ENCODE data around the gene TXLNG. TPM values are rescaled to one million over a fixed set of nuclear protein-coding genes. Genes with fewer than 3 reads are reported as not detected.
"Not testable (repeated sequence)": the region's sequence is repeated elsewhere in the genome, so short reads cannot be mapped to it uniquely, and the experiment has no call there.

The TXLNG gene
- total RNA-seq, 4 donors from 2014 or later: 6.4 to 14.9 (median 10.9) TPM

DNA sequence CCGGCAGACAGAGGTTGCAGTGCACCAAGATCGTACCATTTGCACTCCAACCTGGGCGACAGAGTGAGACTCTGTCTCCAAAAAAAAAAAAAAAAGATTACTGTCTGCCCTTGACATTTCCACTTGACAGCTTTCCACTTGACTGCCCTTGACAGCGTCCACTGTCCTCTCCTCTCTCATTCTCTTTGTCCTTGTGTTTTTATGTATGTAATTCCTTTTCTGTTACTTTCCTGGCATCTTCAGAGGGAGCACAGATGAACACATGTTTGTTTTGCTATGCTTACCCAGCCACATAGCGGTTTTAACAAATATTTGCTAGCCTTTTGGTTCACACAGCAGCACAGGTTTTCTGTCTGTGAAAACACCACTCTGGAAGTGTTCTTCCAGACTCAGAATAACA, 40.6 kb upstream of the TXLNG start:
- WGBS, 2 donors: 87 to 91% methylated on average over 5 of the region's 5 CpGs
- Histone ChIP-seq H3K27me3 (no peaks in the 10 kb centered on the region), H3K4me1 (no peaks in the 10 kb centered on the region), H3K27ac (no peak overlapping the region), H3K36me3 (peaks cover 17 to 88% (median 23%) of the 10 kb centered on the region in 3 donors), H3K9me3 (no peaks in the 10 kb centered on the region), H3K4me3 (no peak overlapping the region)
- intact Hi-C loops (cut with DNase I): no loop called here
- DNase-seq: no peak
- no peak for TF ChIP-seq POLR2A (IDR thresholded peaks at IDR 0.05)
- TF ChIP-seq, protein P1, sequence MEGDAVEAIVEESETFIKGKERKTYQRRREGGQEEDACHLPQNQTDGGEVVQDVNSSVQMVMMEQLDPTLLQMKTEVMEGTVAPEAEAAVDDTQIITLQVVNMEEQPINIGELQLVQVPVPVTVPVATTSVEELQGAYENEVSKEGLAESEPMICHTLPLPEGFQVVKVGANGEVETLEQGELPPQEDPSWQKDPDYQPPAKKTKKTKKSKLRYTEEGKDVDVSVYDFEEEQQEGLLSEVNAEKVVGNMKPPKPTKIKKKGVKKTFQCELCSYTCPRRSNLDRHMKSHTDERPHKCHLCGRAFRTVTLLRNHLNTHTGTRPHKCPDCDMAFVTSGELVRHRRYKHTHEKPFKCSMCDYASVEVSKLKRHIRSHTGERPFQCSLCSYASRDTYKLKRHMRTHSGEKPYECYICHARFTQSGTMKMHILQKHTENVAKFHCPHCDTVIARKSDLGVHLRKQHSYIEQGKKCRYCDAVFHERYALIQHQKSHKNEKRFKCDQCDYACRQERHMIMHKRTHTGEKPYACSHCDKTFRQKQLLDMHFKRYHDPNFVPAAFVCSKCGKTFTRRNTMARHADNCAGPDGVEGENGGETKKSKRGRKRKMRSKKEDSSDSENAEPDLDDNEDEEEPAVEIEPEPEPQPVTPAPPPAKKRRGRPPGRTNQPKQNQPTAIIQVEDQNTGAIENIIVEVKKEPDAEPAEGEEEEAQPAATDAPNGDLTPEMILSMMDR (IDR thresholded peaks at IDR 0.05): no peak

- WGBS, 2 donors: 90 to 91% methylated on average over 3 to 5 of the region's 5 CpGs
- no peak overlapping the region for H3K27ac ChIP-seq
- H3K4me1 ChIP-seq: no peaks in the 10 kb centered on the region
- DNase-seq: no peak
- TF ChIP-seq, protein P1 (IDR thresholded peaks at IDR 0.05): no peak
- no peak for TF ChIP-seq POLR2A (IDR thresholded peaks at IDR 0.05)
- H3K4me3 ChIP-seq: no peak overlapping the region
- no peaks in the 10 kb centered on the region for H3K27me3 ChIP-seq
- H3K9me3 ChIP-seq: no peaks in the 10 kb centered on the region
- H3K36me3 ChIP-seq: peaks cover 14 to 66% (median 23%) of the 10 kb centered on the region in 3 donors
- intact Hi-C loops (cut with DNase I): no loop called here
These were observed 37.8 kb upstream of the TXLNG start for GRCh38 chrX:16748425-16748824.

- Histone ChIP-seq H3K36me3 (peaks cover 0 to 66% (median 16%) of the 10 kb centered on the region in 3 donors), H3K27me3 (no peaks in the 10 kb centered on the region), H3K9me3 (no peaks in the 10 kb centered on the region), H3K27ac (no peak overlapping the region), H3K4me1 (no peaks in the 10 kb centered on the region), H3K4me3 (no peak overlapping the region)
- intact Hi-C loops (cut with DNase I): no loop called here
- WGBS, 2 donors: 91 to 96% methylated on average over 6 to 7 of the region's 7 CpGs
- no peak for DNase-seq
- TF ChIP-seq POLR2A (IDR thresholded peaks at IDR 0.05): no peak
- TF ChIP-seq, protein P1 (IDR thresholded peaks at IDR 0.05): no peak
These were observed 36.1 kb upstream of the TXLNG start for GRCh38 chrX:16750136-16750535.

GRCh38 chrX:16754019-16754418, 32.2 kb upstream of the TXLNG start:
- TF ChIP-seq POLR2A (IDR thresholded peaks at IDR 0.05): no peak
- TF ChIP-seq, protein P1 (IDR thresholded peaks at IDR 0.05): no peak
- H3K27ac ChIP-seq: no peak overlapping the region
- no peaks in the 10 kb centered on the region for H3K4me1 ChIP-seq
- H3K36me3 ChIP-seq: peaks cover 3 to 67% (median 13%) of the 10 kb centered on the region in 3 donors
- WGBS, 2 donors: 83 to 100% methylated on average over 2 of the region's 2 CpGs
- H3K27me3 ChIP-seq: no peaks in the 10 kb centered on the region
- intact Hi-C loops (cut with DNase I): no loop called here
- no peak for DNase-seq
- H3K9me3 ChIP-seq: no peaks in the 10 kb centered on the region
- H3K4me3 ChIP-seq: no peak overlapping the region

DNA sequence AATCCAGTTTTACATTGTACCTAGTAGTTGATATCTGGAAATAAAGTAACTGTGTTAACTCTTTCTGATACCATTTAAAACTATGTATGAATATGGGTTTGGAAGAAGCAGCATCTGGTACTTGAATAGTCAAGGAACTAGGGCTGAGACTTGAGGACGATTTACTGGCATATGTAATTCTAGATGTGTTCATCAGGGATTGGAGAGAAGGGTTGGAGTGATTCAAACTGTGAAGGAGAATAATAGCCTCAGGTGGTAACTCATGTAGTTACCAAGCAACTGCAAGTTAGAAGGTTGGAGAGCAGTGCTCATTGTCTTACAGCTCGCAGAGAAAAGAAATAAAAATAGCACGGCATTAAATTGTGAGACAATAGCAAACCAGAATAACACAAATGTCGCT, 29.5 kb upstream of the TXLNG start:
- H3K4me3 ChIP-seq: no peak overlapping the region
- no peaks in the 10 kb centered on the region for H3K27me3 ChIP-seq
- intact Hi-C loops (cut with DNase I): no loop called here
- no peak for DNase-seq
- peaks cover 3 to 80% (median 16%) of the 10 kb centered on the region in 3 donors for H3K36me3 ChIP-seq
- TF ChIP-seq, protein P1 (IDR thresholded peaks at IDR 0.05): no peak
- no peak for TF ChIP-seq POLR2A (IDR thresholded peaks at IDR 0.05)
- 57 to 86% methylated on average over 4 of the region's 4 CpGs for WGBS, 2 donors
- no peaks in the 10 kb centered on the region for H3K9me3 ChIP-seq
- H3K4me1 ChIP-seq: no peaks in the 10 kb centered on the region
- no peak overlapping the region for H3K27ac ChIP-seq

- intact Hi-C loops (cut with DNase I); DNase-seq; H3K9me3 ChIP-seq; H3K27me3 ChIP-seq; H3K27ac ChIP-seq; H3K4me3 ChIP-seq; H3K4me1 ChIP-seq: not testable (repeated sequence)
- 86 to 96% methylated on average over 4 of the region's 4 CpGs for WGBS, 2 donors
- peaks cover 3 to 45% (median 16%) of the 10 kb centered on the region in 3 donors for H3K36me3 ChIP-seq
These were observed 24.8 kb upstream of the TXLNG start for GRCh38 chrX:16761500-16761899.
